HK-2 (cell line): Measurements from ENCODE around the gene KIF1A.
"Not testable (repeated sequence)": the region's sequence is repeated elsewhere in the genome, so short reads cannot be mapped to it uniquely, and the experiment has no call there.

Experiments used
- DNase-seq: peaks from one replicate; pipeline ENCODE4 v3.0.0-alpha.2; 2018; ENCODE audit not compliant: unreplicated experiment

The KIF1A gene

GRCh38 chr2:240703417-240704341 lies 116.3 kb downstream of the KIF1A start:
- no peak for DNase-seq

- DNase-seq = no peak
Measured at GRCh38 chr2:240702640-240703011, 117.4 kb downstream of the KIF1A start.

- DNase-seq = no peak
Measured at GRCh38 chr2:240701736-240702639, 118.0 kb downstream of the KIF1A start.

GRCh38 chr2:240701091-240701735 lies 118.8 kb downstream of the KIF1A start:
- DNase-seq = no peak

- DNase-seq = not testable (repeated sequence)
Measured at GRCh38 chr2:240700616-240701015, 119.4 kb downstream of the KIF1A start.

GRCh38 chr2:240699835-240700234 lies 120.2 kb downstream of the KIF1A start:
- not testable (repeated sequence) for DNase-seq

- DNase-seq = not testable (repeated sequence)
Measured at GRCh38 chr2:240698852-240699561, 121.0 kb downstream of the KIF1A start.

GRCh38 chr2:240696469-240696868 lies 123.5 kb downstream of the KIF1A start:
- DNase-seq = not testable (repeated sequence)

- DNase-seq = not testable (repeated sequence)
Measured at GRCh38 chr2:240695593-240695992, 124.4 kb downstream of the KIF1A start.

- not testable (repeated sequence) for DNase-seq
Measured at GRCh38 chr2:240694304-240694703, 125.7 kb downstream of the KIF1A start.

- not testable (repeated sequence) for DNase-seq
Measured at GRCh38 chr2:240692583-240693561, 127.1 kb downstream of the KIF1A start.

- not testable (repeated sequence) for DNase-seq
Measured at GRCh38 chr2:240691631-240692420, 128.2 kb downstream of the KIF1A start, which contains the start of gene AQP12A. Gene AQP12A, plus strand, starts transcription at chr2:240691866. Its CDS starts 48 bp downstream, at chr2:240691914.

GRCh38 chr2:240691075-240691427 lies 129.0 kb downstream of the KIF1A start:
- not testable (repeated sequence) for DNase-seq

- DNase-seq = not testable (repeated sequence)
Measured at GRCh38 chr2:240690421-240691074, 129.5 kb downstream of the KIF1A start.

- no peak for DNase-seq
Measured at GRCh38 chr2:240689975-240690374, 130.0 kb downstream of the KIF1A start.

- no peak for DNase-seq
Measured at GRCh38 chr2:240688553-240688919, 131.5 kb downstream of the KIF1A start.

- no peak for DNase-seq
Measured at GRCh38 chr2:240687741-240688552, 132.1 kb downstream of the KIF1A start.
